Adipocyte (in vitro differentiated cells): ENCODE results near the gene FXYD6.
"Not testable (repeated sequence)": the region's sequence is repeated elsewhere in the genome, so short reads cannot be mapped to it uniquely, and the experiment has no call there.

Source experiments
- DNase-seq: peaks from one replicate; pipeline ENCODE4 v3.0.0-alpha.2; 2015; ENCODE audit warnings: low read depth
- H3K27me3 ChIP-seq: replicated peaks from 2 replicates; pipeline ENCODE4 v1.7.0; 2013; ENCODE audit warnings: mild to moderate bottlenecking, low read length, moderate library complexity; ENCODE audit not compliant: control insufficient read depth, insufficient read depth
- H3K36me3 ChIP-seq: 2 replicates; pipeline ENCODE4 v1.7.0; 2013; ENCODE audit warnings: low read length, mild to moderate bottlenecking, moderate library complexity; ENCODE audit not compliant: control insufficient read depth, insufficient read depth, severe bottlenecking
- H3K4me1 ChIP-seq: 2 replicates; pipeline ENCODE4 v1.7.0; 2013; ENCODE audit warnings: mild to moderate bottlenecking, low read length, moderate library complexity; ENCODE audit not compliant: control insufficient read depth, insufficient read depth
- H3K4me3 ChIP-seq: 2 replicates; pipeline ENCODE4 v1.7.0; 2013; ENCODE audit warnings: mild to moderate bottlenecking, low read length, moderate library complexity
- H3K9ac ChIP-seq: 2 replicates; pipeline ENCODE4 v1.7.0; 2013; ENCODE audit warnings: mild to moderate bottlenecking, low read length, moderate library complexity
- H3K9me3 ChIP-seq: 2 replicates; pipeline ENCODE4 v1.7.0; 2013; ENCODE audit warnings: mild to moderate bottlenecking, low read length, moderate library complexity; ENCODE audit not compliant: control insufficient read depth

FXYD6 gene

GRCh38 chr11:117876341-117877119, at the start of gene FXYD6:
Gene FXYD6 (minus strand): TSS chr11:117876658. CDS start chr11:117842776, 33,882 bp downstream.
- Histone ChIP-seq H3K4me1 (peaks cover 6% of the 10 kb centered on the region), H3K9ac (no peak within 1 kb of the TSS), H3K27me3 (peaks cover 80% of the 10 kb centered on the region), H3K9me3 (peaks cover under 1% of the 10 kb centered on the region), H3K4me3 (peak within 1 kb of the TSS; percentile 72), H3K36me3 (no peaks in the 10 kb centered on the region)
- peak; percentile 40 for DNase-seq

DNA sequence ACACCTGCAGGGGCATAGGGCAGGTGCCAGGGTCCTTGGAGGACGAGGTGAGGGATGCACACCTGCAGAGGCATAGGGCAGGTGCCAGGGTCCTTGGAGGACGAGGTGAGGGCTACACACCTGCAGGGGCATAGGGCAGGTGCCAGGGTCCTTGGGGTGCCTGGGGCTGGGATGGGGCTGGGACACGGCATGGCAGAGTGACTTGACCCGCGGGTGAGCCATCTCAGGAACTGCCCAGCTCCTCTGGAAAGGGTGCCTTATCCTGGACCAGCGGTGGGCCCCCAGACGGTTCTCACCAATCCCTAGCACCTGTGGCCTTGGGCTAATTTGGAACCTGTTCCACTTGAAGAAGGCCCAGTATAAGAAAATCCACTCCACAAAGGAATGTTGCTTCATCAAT, 49.7 kb upstream of the FXYD6 start:
- H3K4me1 ChIP-seq, H3K4me3 ChIP-seq, H3K36me3 ChIP-seq, H3K9ac ChIP-seq, DNase-seq, H3K9me3 ChIP-seq: not testable (repeated sequence)
- peaks cover 54% of the 10 kb centered on the region for H3K27me3 ChIP-seq

DNA sequence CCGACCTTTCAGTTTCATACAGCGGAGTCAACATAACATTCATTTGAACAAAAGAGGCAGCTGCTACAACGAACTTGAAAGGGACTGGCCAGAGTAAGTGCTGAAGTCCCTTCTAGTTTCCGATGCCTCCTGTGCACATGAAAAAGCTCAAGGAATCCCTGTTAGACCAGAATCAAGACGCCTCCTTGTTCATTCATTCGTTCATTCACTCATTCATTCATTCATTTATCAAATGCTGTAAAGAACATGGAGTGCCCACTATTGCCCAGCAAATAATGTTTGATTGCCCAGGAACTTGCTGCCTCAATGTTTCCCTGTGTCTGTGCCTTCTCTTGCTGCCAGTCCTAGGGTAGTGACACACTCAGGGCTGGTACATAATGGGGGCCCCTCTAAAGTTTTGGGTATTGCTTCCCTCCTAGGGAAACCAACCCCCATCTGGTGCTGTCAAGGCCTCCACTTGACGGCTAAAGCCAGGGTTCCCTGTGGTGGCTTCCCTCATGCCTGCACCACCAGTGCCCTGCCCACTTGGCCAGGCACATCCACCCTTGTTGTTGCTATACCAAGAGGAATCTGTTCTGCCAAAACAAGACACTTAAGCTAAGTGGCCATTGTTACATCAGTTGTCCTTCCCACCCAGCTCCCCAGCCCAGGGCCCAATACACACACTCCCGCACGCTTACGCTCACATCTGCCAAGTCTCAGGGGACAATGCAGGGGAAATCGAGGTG, 48.9 kb upstream of the FXYD6 start:
- H3K36me3 ChIP-seq, result no peaks in the 10 kb centered on the region
- no peaks in the 10 kb centered on the region for H3K9me3 ChIP-seq
- H3K4me1 ChIP-seq, result no peaks in the 10 kb centered on the region
- H3K4me3 ChIP-seq, result no peak overlapping the region
- no peak overlapping the region for H3K9ac ChIP-seq
- no peak for DNase-seq
- H3K27me3 ChIP-seq, result peaks cover 50% of the 10 kb centered on the region

- no peak for DNase-seq
- Histone ChIP-seq H3K9me3 (no peaks in the 10 kb centered on the region), H3K4me3 (no peak overlapping the region), H3K36me3 (no peaks in the 10 kb centered on the region), H3K27me3 (peaks cover 51% of the 10 kb centered on the region), H3K4me1 (no peaks in the 10 kb centered on the region), H3K9ac (no peak overlapping the region)
These were observed 48.2 kb upstream of the FXYD6 start for GRCh38 chr11:117924631-117925170.

DNA sequence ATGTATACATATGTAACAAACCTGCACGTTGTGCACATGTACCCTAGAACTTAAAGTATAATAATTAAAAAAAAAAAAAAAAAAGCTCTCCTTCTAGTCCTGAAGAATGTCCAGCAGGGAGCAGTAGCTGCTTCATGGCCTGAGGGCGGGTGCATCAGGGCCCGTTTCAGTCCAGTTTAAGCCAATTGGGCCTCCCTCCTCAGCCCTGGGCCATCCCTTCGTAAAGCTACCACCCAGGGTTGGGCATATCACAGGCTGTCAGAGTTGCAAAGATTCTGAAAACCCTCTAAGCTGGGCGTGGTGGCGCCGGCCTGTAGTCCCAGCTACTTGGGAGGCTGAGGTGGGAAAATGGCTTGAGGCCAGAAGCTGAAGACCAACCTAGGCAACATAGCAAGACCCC, 47.3 kb upstream of the FXYD6 start:
- no peak for DNase-seq
- no peaks in the 10 kb centered on the region for H3K4me1 ChIP-seq
- no peak overlapping the region for H3K4me3 ChIP-seq
- no peaks in the 10 kb centered on the region for H3K36me3 ChIP-seq
- H3K27me3 ChIP-seq, result peaks cover 51% of the 10 kb centered on the region
- no peak overlapping the region for H3K9ac ChIP-seq
- H3K9me3 ChIP-seq, result no peaks in the 10 kb centered on the region

GRCh38 chr11:117923275-117923674, 46.8 kb upstream of the FXYD6 start:
- H3K36me3 ChIP-seq, result no peaks in the 10 kb centered on the region
- H3K27me3 ChIP-seq, result peaks cover 49% of the 10 kb centered on the region
- H3K4me3 ChIP-seq, result no peak overlapping the region
- no peak for DNase-seq
- no peak overlapping the region for H3K9ac ChIP-seq
- no peaks in the 10 kb centered on the region for H3K4me1 ChIP-seq
- H3K9me3 ChIP-seq, result no peaks in the 10 kb centered on the region

GRCh38 chr11:117921893-117922292, 45.4 kb upstream of the FXYD6 start:
- Histone ChIP-seq H3K4me1 (no peaks in the 10 kb centered on the region), H3K36me3 (no peaks in the 10 kb centered on the region), H3K27me3 (peaks cover 49% of the 10 kb centered on the region), H3K9me3 (no peaks in the 10 kb centered on the region), H3K4me3 (no peak overlapping the region), H3K9ac (no peak overlapping the region)
- DNase-seq, result no peak

DNA sequence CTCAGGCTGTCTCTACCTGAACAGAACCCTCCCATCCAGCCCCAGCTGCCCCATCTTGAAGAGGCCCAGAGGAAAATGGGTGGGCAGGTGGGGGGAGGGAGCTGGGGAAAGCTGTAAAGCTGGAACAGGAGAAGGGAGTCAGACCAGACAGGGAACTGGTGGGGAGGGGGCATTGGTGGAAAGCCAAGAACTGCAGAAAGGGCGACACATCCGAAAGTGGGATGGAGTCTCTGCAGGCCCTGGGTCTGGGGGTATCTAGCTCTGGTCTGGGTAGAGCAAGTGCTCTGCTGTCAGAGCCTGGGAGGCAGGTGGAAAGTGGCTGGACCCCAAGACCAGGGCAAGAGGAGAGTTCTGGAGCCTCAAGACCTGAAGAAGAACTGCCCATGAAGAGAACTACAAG, 45.0 kb upstream of the FXYD6 start:
- DNase-seq, result no peak
- Histone ChIP-seq H3K27me3 (peaks cover 49% of the 10 kb centered on the region), H3K4me3 (no peak overlapping the region)

GRCh38 chr11:117919781-117920221, 43.3 kb upstream of the FXYD6 start:
- no peak overlapping the region for H3K9ac ChIP-seq
- no peaks in the 10 kb centered on the region for H3K9me3 ChIP-seq
- peaks cover 51% of the 10 kb centered on the region for H3K27me3 ChIP-seq
- H3K36me3 ChIP-seq, result no peaks in the 10 kb centered on the region
- DNase-seq, result no peak
- H3K4me1 ChIP-seq, result no peaks in the 10 kb centered on the region
- no peak overlapping the region for H3K4me3 ChIP-seq

More for the DNA sequence above, 45.0 kb upstream of the FXYD6 start:
- no peaks in the 10 kb centered on the region for H3K9me3 ChIP-seq
- no peaks in the 10 kb centered on the region for H3K36me3 ChIP-seq
- no peak overlapping the region for H3K9ac ChIP-seq
- H3K4me1 ChIP-seq, result no peaks in the 10 kb centered on the region

- DNase-seq, result no peak
- H3K9ac ChIP-seq, result no peak overlapping the region
- no peak overlapping the region for H3K4me3 ChIP-seq
- peaks cover 55% of the 10 kb centered on the region for H3K27me3 ChIP-seq
- no peaks in the 10 kb centered on the region for H3K9me3 ChIP-seq
- H3K36me3 ChIP-seq, result no peaks in the 10 kb centered on the region
- no peaks in the 10 kb centered on the region for H3K4me1 ChIP-seq
These were observed 42.9 kb upstream of the FXYD6 start for GRCh38 chr11:117919341-117919740.
